ENCODE results near the gene CNTNAP2.
A peak's percentile ranks its signal among the peaks of the same experiment; 100 is the strongest.

Gene CNTNAP2

DNA sequence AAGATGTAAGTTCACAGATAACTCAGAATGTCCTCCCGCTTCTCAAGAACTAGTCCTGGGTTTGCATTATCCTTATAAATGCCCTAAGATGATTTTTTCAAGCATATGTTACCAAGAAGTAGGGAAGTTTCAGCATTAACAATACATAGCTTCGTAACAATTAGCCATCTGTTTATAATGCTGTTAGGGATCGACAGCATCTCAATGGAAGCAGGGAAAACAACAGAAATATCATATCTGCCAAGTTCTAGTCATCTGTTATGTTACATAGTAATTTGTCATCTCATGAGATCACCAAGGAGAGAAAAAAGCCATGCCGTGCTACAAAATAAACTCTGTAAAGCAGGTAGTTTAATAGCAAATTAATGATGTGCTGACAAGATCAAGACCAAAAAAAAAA, 1742.4 kb downstream of the CNTNAP2 start:
- TF ChIP-seq, protein P1, sequence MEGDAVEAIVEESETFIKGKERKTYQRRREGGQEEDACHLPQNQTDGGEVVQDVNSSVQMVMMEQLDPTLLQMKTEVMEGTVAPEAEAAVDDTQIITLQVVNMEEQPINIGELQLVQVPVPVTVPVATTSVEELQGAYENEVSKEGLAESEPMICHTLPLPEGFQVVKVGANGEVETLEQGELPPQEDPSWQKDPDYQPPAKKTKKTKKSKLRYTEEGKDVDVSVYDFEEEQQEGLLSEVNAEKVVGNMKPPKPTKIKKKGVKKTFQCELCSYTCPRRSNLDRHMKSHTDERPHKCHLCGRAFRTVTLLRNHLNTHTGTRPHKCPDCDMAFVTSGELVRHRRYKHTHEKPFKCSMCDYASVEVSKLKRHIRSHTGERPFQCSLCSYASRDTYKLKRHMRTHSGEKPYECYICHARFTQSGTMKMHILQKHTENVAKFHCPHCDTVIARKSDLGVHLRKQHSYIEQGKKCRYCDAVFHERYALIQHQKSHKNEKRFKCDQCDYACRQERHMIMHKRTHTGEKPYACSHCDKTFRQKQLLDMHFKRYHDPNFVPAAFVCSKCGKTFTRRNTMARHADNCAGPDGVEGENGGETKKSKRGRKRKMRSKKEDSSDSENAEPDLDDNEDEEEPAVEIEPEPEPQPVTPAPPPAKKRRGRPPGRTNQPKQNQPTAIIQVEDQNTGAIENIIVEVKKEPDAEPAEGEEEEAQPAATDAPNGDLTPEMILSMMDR (conservative IDR thresholded peaks at IDR 0.05; ENCODE audit: control insufficient read depth, insufficient read depth, low read depth, low read length): no peak
- H3K4me3 ChIP-seq (ENCODE audit: control insufficient read depth, low read depth, low read length): no peak overlapping the region
- DNase-seq (ENCODE audit: low read depth): no peak

GRCh38 chr7:147859486-147859885, 1742.9 kb downstream of the CNTNAP2 start:
- TF ChIP-seq, protein P1 (conservative IDR thresholded peaks at IDR 0.05; ENCODE audit: control insufficient read depth, insufficient read depth, low read depth, low read length): no peak
- no peak overlapping the region for H3K4me3 ChIP-seq (ENCODE audit: control insufficient read depth, low read depth, low read length)
- no peak for DNase-seq (ENCODE audit: low read depth)

DNA sequence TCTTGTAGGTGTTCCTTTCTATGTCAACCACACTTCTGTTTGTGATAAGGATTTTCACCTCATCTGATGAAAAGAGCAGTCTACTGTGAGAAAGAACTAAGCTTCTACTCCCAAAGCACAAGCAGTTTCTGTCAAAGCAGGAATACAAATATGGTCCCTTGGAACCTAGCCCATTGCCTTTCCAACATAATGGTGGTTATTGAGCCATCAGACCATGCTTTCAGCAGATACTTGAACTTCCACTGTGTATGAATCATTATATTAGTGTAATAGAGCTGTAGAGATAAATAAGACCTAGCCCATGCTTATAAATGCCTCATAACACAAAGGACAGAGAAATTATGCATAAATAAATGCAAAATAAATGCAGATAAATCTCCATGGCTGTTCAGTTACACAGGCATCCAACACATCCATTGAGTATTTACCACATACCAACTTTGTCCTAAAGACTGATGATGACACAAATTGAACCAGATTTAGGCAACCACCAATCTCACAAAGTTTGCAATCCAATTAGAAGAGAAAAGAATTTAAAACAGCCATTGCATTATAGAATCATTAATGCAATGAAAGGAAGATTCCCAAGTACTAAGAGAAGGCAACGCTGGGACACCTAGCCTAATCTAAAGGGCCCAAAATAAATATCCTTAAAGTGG, 1744.6 kb downstream of the CNTNAP2 start:
- H3K4me3 ChIP-seq (ENCODE audit: control insufficient read depth, low read depth, low read length): no peak overlapping the region
- TF ChIP-seq, protein P1 (conservative IDR thresholded peaks at IDR 0.05; ENCODE audit: control insufficient read depth, insufficient read depth, low read depth, low read length): no peak
- peak; percentile 1 for DNase-seq (ENCODE audit: low read depth)

DNA sequence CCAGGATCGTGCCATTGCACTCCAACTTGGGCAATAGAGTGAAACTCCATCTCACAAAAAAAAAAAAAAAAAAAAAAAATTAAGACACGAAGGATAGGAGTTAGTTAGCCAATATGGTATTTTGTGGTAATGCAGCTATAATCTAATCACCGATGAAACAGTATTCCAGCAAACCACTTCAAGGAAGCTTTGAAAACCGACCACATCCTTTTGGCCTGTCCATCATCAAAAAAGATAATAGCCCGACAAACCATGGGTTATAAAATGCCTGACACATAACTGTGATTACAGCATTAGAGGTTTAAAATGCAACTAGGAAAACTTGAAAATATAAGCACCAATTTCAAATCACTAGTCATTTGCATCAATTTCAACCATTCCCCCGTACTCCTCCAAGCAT, 1745.3 kb downstream of the CNTNAP2 start:
- DNase-seq (ENCODE audit: low read depth): no peak
- H3K4me3 ChIP-seq (ENCODE audit: control insufficient read depth, low read depth, low read length): no peak overlapping the region
- TF ChIP-seq, protein P1 (conservative IDR thresholded peaks at IDR 0.05; ENCODE audit: control insufficient read depth, insufficient read depth, low read depth, low read length): no peak

DNA sequence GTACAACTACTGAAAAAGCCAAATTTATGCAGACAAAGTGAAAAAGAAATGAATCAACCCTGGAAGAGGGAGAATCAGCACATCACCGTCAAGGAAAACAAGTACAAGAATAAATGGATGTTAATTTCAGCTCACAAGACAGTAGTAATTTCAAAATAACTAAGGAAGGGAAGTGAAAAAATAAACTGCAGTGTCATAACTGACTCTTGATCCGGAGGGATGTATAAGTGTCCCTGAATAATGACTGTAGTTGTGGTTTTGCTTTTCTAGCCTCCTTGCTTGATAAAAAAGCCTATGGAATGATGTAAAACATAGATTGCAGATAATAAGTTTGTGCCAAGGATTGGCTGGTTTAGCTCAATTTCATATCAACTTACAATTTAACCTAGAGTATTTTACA, 1752.9 kb downstream of the CNTNAP2 start:
- TF ChIP-seq, protein P1 (conservative IDR thresholded peaks at IDR 0.05; ENCODE audit: control insufficient read depth, insufficient read depth, low read depth, low read length): no peak
- no peak overlapping the region for H3K4me3 ChIP-seq (ENCODE audit: control insufficient read depth, low read depth, low read length)
- no peak for DNase-seq (ENCODE audit: low read depth)

DNA sequence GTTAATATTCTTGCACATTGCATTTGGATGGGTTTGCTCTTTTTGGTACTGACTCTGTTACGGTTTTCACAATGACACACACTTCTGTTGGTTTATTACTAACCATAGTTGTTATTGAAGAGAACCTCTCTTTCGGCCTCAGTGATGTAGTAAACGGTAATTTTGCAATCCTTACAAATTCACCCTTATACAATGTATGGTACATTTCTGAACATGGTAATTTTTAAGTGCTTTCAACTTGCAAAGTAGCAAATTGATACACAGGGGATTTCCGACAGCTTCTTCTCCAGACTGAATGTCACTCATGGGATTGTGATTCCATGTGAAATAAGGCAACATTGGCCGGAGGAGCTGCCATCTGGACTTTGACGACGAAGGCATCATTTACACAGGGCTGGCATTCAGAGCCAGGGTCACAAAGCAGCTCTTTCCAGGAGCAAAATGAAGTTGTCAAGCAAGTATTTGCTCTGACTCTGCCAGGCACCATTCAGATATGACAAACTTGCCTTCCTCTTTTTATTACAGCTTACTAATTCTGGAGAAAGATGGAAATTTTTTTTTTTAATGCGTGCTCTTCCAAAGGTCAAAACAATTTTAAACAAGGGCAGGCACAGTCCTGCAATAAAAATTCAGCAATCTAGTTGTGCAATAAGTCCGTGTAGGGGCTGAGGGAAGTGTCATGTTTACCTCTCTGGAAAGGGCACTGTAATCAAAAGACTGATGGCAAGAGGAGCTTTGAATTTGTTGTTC, 1762.5 kb downstream of the CNTNAP2 start:
- no peak for DNase-seq (ENCODE audit: low read depth)
- H3K4me3 ChIP-seq (ENCODE audit: control insufficient read depth, low read depth, low read length): no peak overlapping the region
- TF ChIP-seq, protein P1 (conservative IDR thresholded peaks at IDR 0.05; ENCODE audit: control insufficient read depth, insufficient read depth, low read depth, low read length): no peak

Measured in fibroblast of mammary gland (primary cell).